ENCODE measurements around the gene IDUA.

IDUA gene

DNA sequence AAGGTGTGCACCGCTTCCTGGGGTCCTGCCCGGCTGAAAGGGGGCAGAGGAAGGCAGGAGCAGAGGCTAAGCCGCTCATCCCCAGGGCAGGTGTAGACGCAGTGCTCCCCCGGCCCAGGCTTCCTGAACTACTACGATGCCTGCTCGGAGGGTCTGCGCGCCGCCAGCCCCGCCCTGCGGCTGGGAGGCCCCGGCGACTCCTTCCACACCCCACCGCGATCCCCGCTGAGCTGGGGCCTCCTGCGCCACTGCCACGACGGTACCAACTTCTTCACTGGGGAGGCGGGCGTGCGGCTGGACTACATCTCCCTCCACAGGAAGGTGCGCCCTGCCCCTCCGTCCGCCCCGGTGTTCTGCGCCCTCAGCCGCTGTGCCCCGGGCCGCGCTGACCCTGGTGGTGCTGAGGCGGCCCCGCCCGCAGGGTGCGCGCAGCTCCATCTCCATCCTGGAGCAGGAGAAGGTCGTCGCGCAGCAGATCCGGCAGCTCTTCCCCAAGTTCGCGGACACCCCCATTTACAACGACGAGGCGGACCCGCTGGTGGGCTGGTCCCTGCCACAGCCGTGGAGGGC lies 14.8 kb downstream of the IDUA start:
- DNase-seq, result no peak

DNA sequence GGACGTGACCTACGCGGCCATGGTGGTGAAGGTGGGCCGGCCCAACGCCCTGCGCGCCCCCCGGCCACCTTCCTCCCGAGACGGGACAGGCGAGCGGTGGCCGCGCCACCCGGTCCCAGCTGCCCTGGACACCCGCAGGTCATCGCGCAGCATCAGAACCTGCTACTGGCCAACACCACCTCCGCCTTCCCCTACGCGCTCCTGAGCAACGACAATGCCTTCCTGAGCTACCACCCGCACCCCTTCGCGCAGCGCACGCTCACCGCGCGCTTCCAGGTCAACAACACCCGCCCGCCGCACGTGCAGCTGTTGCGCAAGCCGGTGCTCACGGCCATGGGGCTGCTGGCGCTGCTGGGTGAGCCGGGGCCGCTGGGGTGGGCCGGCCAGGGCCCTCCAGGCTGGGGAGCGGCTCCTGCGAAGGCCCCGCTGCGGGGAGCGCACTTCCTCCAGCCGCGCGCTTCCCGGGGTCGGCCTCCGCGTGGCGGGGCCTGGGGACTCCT lies 15.3 kb downstream of the IDUA start:
- no peak for DNase-seq

DNA sequence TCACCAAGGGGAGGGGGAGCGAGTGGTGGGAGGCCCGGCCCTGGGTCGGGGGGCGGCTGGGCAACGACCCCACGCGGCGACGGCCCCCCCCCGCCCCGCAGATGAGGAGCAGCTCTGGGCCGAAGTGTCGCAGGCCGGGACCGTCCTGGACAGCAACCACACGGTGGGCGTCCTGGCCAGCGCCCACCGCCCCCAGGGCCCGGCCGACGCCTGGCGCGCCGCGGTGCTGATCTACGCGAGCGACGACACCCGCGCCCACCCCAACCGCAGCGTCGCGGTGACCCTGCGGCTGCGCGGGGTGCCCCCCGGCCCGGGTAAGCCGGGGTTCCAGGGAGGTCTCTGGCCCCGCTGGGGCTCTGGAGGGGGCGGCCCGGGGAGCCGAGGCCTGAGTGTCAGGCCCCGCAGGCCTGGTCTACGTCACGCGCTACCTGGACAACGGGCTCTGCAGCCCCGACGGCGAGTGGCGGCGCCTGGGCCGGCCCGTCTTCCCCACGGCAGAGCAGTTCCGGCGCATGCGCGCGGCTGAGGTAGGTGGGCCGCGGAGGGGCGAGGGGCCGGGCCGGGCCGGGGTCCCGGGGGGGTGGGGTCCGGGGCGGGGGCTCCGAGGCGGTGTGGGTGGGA lies 15.9 kb downstream of the IDUA start:
- DNase-seq, result no peak

DNA sequence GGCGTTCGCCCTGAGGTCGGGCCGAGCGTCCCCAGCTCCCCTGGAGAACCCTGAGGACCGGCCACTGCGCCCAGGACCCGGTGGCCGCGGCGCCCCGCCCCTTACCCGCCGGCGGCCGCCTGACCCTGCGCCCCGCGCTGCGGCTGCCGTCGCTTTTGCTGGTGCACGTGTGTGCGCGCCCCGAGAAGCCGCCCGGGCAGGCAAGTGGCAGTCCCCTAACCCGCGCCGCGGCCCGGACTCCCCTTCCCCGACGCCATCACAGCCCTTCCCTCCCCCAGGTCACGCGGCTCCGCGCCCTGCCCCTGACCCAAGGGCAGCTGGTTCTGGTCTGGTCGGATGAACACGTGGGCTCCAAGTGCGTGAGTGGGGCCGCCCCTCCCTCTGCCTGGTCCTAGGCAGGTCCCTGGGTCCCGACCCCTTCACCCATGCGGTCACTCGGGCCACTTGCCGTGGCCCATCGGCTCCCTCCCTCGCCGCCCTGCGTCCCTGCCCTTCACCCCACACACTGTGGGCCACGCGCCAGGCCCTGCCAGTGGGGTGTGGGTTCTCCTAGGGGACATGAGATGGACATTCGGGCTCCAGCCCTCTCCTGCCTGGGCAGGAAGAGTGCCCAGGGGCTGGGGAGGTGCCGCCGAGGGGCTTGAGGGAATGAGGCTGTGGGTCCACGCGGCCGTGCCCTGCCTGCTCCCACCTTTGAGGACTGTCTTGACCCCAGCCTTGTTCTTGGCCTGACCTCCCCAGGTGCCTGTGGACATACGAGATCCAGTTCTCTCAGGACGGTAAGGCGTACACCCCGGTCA lies 16.6 kb downstream of the IDUA start:
- no peak for DNase-seq

DNA sequence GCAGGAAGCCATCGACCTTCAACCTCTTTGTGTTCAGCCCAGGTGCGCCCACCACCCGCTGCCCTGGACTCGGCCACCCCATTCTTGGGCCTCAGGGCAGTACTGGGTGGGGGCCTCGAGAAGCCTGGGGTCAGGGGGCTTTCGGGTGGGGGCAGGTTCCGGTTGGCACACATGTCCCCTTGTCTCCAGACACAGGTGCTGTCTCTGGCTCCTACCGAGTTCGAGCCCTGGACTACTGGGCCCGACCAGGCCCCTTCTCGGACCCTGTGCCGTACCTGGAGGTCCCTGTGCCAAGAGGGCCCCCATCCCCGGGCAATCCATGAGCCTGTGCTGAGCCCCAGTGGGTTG lies 17.2 kb downstream of the IDUA start:
- DNase-seq, result no peak

DNA sequence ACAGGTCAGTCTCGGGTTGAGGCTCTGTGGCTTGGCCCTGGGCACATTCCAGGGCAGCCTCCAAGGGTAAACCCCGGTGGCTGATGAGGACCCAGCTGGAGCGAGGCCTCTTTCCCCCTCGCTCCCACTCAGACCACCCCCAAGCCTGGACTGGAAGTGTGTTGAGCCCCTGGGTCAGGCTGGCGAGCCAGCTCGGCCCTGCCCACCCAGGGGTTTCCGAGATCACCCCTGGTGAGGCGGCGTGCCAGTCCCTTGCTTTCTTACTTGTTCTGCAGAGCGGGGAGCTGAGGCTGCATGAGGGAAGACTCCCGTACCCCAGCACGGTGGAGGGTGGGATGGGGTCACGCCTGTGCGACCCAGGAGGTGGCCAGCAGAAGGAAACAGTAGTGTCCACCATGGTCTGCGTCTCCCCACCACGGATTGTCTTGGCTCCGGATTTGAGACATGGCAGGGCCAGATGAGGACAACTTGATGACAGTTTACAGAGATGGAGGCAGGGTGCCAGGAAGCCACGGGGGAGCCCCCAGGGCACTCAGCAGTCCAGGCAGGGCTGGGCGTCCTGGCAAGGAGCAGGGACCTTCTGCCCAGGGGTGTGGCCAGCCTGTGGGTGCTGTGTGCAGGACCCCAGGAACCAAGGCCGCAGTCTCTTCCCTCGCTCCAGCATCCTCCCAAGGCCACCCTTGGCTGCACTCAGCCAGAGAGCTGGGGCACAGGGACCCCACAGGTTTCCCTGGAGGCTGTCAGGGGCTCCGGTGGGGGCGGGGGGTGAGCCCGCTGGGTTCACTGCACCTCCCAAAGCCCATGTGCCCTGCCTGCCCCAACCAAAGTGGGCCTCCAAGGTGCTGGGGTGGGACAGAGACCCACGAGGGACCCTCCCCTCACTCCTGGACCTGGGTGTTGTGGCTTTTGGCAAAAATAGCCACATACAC lies 18.0 kb downstream of the IDUA start:
- no peak for DNase-seq

DNA sequence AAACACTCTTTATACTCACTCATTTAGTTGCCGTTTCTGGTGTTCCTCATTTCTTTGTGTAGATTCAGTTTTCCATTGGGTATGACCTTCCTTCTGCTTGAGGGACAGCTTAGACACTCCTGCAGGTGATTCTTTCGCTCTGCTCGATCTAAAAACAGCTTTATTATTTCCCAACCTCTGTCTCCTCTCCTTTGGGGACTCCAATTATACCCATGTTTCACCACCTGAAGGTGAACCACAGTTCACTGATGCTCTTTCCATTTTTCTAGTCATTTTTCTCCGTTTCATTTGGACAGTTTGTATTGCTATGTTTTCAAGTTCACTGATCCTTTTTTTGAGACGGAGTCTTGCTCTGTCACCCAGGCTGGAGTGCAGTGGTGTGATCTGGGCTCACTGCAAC lies 20.0 kb downstream of the IDUA start:
- DNase-seq, result no peak

DNA sequence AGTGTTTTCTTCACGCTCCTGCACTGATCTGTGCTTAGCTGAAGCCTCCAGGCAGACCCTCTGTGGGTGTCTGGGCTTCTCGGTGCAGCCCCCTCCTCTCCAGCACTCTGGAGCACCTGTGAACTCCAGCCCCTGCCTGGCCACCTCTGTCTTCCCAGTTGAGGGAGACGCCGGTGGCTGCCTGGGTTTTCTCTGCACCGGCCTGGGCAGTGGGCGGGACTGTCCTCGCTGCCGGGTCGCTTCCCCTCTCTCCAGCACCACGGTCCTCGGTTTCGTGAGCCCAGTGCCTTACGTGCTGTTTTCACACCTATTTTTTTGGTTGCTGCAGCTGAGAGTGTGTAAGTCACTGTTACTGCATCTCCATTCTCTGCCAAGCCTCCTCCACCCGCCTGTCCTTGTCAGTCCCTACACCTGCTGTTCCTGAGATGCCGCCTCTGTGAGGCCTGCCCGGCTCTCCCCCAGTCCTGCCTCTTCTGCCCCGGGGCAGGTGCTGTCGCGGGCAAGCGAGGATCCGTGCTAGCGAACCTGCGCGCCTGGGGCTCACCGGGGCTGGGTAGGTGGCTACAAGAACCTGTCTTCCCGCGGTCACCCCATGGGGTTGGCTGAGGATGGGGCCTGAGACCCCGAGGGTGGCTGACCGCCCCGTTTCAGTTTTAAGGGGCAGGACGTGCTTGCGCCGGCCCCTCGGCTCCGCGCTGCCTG lies 22.1 kb downstream of the IDUA start:
- no peak for DNase-seq

DNA sequence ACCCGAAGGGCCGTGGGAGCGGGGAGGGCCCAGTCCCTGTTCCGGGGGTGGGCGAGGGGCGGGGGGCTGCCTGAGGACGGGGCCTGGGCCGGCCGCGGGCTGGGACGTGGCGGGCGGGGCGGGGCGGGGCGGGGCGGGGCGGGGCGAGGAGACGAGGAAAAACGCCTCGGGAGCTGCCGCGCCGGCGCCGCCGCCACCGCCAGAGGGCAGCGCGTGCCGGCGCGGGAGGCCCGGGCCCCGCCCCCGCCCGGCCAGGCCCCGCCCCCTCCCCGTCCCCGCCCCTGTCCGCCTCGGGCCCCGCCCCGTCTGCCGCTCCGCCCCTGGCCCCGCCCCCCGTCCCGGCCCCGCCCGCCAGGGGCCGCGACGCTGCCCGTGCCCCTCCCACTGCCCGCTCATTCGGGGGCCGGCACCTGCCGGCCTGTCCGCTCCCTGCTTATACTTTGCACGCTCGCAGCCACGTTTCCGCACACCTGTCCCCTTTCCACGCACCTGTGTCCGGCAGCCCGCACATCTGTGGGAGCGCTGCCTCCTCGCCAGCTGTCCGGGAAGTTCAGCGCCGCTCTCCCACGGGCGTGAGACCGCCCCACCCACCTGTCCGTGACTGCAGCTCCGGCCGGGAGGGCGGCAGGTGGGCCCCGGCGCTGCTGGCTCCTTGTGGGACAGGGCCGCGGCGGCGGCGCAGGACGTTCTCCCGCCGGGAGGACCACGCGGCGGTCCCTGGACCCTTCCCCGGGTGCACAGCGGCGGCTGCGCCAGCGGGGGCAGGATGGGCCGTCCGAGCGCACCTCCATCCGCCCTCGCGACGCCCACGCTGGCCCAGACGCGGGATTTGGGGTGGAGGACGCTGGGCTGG lies 22.9 kb downstream of the IDUA start:
- DNase-seq, result no peak

DNA sequence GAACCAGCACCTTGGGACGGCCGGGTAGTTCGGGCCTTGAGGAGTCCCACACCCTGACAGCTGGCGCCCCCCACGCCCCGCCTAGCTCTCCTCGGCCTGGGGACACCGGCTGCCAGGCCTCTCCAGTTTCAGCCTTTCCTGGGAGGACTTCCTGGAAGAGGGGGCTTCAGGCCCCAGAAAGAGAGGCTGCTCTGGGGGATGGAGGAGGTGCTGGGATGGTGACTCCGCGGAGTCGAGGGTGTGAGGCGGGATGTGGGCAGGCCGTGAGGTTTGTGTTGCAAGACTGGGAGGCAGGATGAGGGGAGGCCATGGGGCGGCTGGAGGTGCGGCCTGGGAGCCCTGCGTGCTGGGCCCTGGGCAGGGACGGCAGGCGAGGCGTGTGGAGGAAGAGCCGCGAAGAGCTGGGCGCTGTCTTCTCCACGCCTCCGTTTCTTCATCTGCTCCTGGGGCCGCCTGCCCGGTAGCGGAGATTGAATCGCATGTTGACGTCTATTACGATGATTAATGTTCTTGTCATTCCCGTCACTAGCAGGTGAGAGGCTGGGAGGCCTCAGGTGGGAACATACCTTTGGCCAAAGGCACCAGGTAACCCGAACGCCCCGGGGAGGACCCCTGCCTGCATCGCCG lies 23.7 kb downstream of the IDUA start:
- no peak for DNase-seq

DNA sequence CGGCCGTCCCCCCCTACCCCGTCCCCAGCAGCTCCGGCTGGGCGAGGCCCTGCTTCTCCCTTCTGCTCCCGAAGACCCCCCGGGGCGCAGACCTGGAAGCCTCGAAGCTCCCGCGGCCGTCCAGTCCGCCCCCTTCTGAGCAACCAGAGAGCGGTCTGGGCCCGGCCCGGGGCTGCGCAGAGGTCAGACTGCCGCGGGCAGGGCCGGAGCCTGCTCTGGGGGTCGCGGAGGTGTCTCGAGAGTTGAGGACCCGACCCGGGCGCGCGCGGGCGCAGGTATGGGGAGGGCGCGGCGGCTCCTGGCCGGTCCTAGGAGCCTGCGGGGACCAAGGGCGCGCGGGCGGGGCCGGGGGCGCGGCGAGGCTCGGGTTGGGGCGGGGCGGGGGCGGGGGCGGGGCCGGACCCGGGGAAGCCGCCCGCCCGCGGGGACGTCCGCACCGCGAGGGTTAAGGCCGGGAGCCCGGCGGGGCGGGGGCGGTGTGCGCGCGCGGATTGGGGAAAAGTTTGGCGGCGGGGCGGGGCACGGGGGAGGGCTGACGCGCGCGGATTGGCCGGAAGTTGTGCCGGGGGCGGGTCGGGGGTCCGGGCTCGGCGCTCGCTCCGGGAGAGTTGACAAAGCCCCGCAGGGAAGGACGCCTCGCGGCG lies 24.3 kb downstream of the IDUA start, which contains the start of gene FGFRL1:
FGFRL1 (plus strand) TSS at position 605 of the 644 bp plus-strand sequence. CDS start 860 bp downstream, outside the sequence.
- DNase-seq, result no peak

DNA sequence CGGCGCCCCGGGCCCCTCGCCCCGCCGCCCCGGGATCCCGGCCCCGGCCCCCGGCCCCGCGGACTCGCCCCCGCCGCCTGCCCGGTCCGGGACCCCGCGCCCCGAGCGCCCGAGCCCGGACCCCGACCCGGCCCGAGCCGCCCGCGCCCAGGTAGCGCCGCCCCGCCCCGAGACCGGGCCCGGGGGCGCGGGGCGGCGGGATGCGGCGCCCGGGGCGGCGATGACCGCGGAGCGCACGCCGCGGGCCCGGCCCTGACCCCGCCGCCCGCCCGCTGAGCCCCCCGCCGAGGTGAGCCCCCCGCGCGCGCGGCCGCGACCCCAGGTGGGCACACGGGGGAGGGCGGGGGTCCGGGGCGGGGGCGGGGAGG lies 24.8 kb downstream of the IDUA start:
- DNase-seq, result no peak

DNA sequence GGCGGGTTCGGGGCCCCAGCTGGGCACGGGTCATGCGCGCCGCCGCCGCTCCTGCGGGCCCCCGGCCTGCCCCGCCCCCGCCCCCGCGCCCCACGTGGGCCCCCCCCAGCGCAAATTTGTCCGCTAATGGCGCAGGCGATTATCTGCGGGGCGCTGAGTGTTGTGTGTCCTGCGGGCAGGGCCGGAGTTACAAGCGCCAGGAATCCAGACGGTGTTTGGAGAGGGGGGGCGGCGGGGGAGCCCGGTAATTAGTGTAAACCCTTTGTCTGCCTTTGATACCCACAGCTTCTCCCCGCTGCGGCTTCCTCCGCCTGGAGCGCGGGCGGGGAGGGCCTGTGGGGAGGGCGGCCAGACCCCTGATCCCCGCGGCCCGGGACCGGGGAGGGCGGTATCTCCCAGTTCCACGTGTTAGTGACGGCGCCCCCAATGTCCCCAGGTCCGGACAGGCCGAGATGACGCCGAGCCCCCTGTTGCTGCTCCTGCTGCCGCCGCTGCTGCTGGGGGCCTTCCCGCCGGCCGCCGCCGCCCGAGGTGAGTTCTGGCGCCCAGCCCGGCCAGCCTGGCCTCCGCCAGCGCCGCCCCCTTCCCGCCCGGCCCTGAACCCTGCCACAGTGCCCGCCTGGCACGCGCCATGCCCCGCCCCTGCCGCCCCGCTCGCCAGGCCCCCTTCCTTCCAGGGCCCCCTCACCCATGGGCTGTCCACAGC lies 25.3 kb downstream of the IDUA start:
- DNase-seq, result no peak

DNA sequence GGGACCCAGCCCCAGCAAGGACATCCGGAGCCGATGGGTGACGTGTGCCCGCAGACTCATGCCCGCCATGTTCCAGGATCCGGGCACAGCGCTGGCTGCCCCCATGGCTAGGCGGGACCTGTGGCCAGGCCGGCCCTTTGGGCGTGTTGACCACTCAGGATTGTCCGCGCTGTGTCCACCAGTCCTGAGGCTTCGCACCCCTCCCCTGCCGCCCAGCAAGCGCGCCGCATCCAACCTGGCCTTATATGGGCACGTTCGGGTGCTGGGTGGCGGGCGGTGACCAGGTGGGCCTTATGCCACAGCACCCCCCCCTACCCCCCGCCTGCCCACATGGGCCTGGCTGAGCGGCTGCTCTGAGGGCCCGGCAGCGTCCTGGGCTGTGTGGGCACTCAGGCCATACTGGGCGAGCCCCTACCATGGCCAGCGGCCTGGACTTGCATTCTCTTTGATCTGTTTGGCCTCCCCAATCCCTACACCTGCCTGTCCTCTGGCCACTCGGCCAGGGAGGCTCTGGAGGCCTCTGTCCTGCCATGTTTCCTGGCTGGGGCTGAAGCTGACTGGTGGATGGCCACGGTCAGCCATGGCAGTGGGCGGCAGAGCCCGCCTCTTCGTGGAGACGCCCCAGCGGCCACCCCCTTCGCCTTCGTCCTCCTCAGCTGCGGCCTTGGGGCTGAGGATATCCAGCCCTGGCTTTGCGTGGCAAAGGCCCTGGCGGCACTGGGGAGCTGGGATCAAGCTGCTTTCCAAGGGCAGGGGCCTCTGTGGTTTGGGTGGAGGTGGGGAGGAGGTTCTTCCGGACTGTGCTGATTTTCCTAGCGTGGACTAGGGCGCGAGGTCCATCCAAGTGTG lies 26.6 kb downstream of the IDUA start:
- no peak for DNase-seq

DNA sequence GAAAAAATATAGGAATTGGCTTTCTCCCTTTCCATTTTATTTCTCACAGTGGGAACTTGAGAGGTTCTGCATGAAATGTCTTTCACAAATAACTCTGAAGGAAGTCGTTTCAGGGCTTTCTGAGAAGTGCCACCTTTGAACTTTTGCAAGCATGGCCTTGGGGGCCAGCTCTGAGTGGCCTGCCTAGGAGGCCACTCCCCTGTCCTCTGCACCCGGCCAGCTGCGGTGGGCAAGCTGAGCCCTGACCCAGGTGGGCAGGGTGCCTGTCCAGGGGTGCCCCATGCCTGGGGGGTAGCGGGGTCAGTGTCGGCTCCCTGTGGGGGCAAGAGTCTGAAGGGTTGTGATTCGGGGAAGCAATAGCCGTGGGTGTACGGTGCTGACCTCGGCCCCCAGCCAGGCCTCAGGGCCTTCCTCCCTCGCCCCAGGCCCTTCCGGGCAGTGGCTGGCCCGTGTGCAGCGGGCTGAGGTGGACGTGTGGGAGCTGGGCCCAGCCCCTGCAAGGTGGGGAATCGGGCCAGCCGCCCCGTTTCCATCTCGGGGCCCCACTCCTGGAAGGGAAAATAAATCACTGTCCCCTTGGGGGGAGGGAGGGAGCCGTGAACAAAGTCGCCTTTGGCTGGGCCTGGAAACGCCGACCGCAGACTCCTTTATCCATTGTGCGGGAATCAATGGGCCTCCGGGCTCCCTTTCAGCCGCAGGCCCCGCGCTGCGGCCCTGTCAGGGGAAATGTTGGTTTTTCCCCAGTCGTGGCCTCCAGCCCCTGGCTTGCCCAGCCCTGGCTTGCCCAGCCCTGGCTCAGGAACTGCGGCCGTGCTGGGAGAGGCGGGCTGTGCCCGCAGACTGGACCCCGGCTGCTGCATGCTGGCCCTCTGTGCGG lies 27.7 kb downstream of the IDUA start:
- no peak for DNase-seq

DNA sequence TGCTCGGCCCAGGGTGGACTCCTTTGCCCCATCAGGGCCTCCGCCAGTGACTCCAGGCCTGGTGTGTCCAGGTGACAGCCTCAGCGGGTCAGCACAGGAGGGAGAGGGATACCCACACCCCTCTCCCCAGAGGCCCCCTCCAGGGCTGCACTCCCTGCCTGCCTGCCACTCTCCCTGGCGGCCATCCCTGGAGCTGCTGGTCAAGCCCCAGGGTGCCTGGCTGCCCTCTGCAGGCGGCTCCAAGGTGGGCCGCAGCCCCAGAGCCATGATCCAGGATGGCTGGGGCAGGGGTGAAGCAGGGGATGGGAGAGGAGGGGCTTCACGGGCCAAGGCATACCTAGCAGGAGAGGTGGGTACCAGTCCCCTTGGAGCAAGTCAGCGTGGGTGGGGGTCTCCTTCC lies 28.3 kb downstream of the IDUA start:
- DNase-seq, result no peak

DNA sequence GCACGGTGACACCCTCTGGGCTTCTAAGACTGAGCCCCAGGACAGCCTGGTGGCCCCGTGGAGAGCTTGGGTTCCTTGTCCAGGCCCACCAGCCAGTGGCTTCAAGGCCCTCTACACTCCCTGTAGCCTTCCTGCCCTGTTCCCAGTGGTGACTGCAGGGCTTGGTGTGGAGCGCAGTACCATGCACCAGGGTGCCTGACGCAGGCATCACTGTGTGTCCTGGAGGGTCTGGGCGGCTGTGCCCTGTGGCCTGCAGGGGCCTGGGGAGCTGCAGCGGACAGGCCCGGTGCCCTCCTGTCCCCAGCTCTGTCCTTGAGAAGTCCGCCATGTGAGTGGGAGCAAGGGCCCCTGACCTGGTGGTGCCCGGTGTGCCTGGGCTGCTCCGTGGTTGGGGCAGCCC lies 28.9 kb downstream of the IDUA start:
- DNase-seq, result no peak

DNA sequence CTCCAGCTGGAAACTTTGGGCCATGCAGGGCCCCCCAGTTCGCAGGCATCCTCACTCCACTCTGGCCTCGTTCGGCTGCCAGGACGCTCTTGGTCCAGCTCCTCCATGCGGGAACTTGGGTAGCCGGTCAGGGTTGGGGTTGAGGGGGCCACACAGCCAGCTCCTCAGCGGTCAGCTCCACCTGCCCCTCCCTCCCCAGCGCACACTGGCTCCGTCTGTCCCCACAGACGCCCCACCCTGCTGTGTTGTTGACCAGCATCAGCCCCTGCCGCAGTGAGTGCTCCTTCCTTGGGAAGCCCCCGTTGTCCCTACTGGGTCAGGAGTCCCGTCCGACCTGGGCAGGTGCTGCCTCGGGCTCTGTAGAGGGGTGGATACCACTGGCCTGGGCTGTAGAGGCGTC lies 30.4 kb downstream of the IDUA start:
- no peak for DNase-seq
